Naive thymus-derived CD4-positive, alpha-beta T cell (primary cell): ENCODE results near the gene ENDOV. TPM values are rescaled to one million over a fixed set of nuclear protein-coding genes. Genes with fewer than 3 reads are reported as not detected.
"Not testable (repeated sequence)": the region's sequence is repeated elsewhere in the genome, so short reads cannot be mapped to it uniquely, and the experiment has no call there.

ENCODE experiments used
- ATAC-seq: fragments of 150-1000 bp; cut with Tn5 transposase; 2 replicates; pipeline ENCODE4 v1.10.0; 2021; ENCODE audit warnings: mild to moderate bottlenecking, moderate library complexity
- CTCF ChIA-PET: fragments of 350-600 bp; sonication (Branson Sonifier 250); formaldehyde crosslinking; loops from one replicate; lab custom pipeline; 2021; ENCODE audit warnings: antibody characterized with exemption; lab: Charles Lee
- POLR2A ChIA-PET: fragments of 350-600 bp; sonication (Branson Sonifier 250); formaldehyde crosslinking; loops from one replicate; lab custom pipeline; 2021; ENCODE audit warnings: antibody characterized with exemption, inconsistent platforms; lab: Charles Lee
- DNase-seq, 9 donors: peaks; one replicate each; pipeline versions ENCODE4 v3.0.0 to v3.0.0-alpha.2; 2020 to 2022; ENCODE audit warnings: mixed read lengths in 1 of 9
- H3K27ac ChIP-seq: one replicate; pipeline ENCODE4 v1.7.0; 2013; ENCODE audit warnings: mild to moderate bottlenecking, low read depth, low read length, moderate library complexity
- H3K27me3 ChIP-seq, 2 donors: one replicate each; pipeline ENCODE4 v1.7.0; 2013; ENCODE audit warnings: low read length in 2 of 2, mild to moderate bottlenecking in 2 of 2, moderate library complexity in 2 of 2; ENCODE audit not compliant: control insufficient read depth in 2 of 2, insufficient read depth in 2 of 2
- H3K36me3 ChIP-seq, 3 experiments: 1 replicate in 2 of 3; 2 replicates in 1 of 3; pipeline ENCODE4 v1.7.0; 2013; ENCODE audit warnings: low read length in 3 of 3, mild to moderate bottlenecking in 3 of 3, moderate library complexity in 1 of 3; ENCODE audit not compliant: insufficient read depth in 3 of 3, control insufficient read depth in 2 of 3
- H3K4me1 ChIP-seq, 2 donors: one replicate each; pipeline ENCODE4 v1.7.0; 2013; ENCODE audit warnings: low read length in 2 of 2, mild to moderate bottlenecking in 2 of 2, moderate library complexity in 1 of 2; ENCODE audit not compliant: control insufficient read depth in 2 of 2, insufficient read depth in 2 of 2
- H3K4me3 ChIP-seq: 2 replicates; pipeline ENCODE4 v1.7.0; 2013; ENCODE audit warnings: mild to moderate bottlenecking, low read length
- H3K9me3 ChIP-seq, 3 experiments: 1 replicate in 2 of 3; 2 replicates in 1 of 3; pipeline ENCODE4 v1.7.0; 2013; ENCODE audit warnings: low read length in 3 of 3; ENCODE audit not compliant: control insufficient read depth in 2 of 3
- H3K27ac Mint-ChIP-seq, 9 donors: one replicate each; pipeline ENCODE4 v1.8.0; 2020 to 2022; ENCODE audit warnings: mixed read lengths in 9 of 9, mild to moderate bottlenecking in 8 of 9, moderate library complexity in 5 of 9, inconsistent platforms in 2 of 9
- H3K27me3 Mint-ChIP-seq, 5 donors: one replicate each; pipeline ENCODE4 v1.8.0; 2021 to 2022; ENCODE audit warnings: mixed read lengths in 5 of 5, mild to moderate bottlenecking in 1 of 5
- H3K36me3 Mint-ChIP-seq, 5 donors: one replicate each; pipeline ENCODE4 v1.8.0; 2020 to 2022; ENCODE audit warnings: mixed read lengths in 5 of 5, mild to moderate bottlenecking in 3 of 5, inconsistent platforms in 1 of 5
- H3K4me1 Mint-ChIP-seq, 7 donors: one replicate each; pipeline ENCODE4 v1.8.0; 2020 to 2022; ENCODE audit warnings: mixed read lengths in 7 of 7, mild to moderate bottlenecking in 3 of 7, inconsistent platforms in 1 of 7
- H3K4me3 Mint-ChIP-seq, 10 donors: one replicate each; pipeline ENCODE4 v1.8.0; 2020 to 2022; ENCODE audit warnings: mild to moderate bottlenecking in 10 of 10, mixed read lengths in 10 of 10, moderate library complexity in 6 of 10, inconsistent platforms in 2 of 10
- H3K9me3 Mint-ChIP-seq, 11 donors: one replicate each; pipeline ENCODE4 v1.8.0; 2020 to 2022; ENCODE audit warnings: mixed read lengths in 11 of 11, mild to moderate bottlenecking in 4 of 11, inconsistent platforms in 1 of 11, moderate library complexity in 1 of 11
- intact Hi-C, 2 donors: fragments of 100-400 bp; cut with micrococcal nuclease; formaldehyde crosslinking; loops; one replicate each; pipeline ENCODE4 v1.15.1; 2023
- polyA plus RNA-seq, 2 donors: library from polyadenylated mRNA; unstranded; fragments of 300-500 nt; fragmentation: Illumina TruSeq; gene quantifications; one replicate each; pipeline ENCODE4 v1.2.3, GENCODE V29; 2021
- total RNA-seq, 6 experiments: library from RNA in 5 of 6; stranded (reverse) in 5 of 6; gene quantifications; 1 replicate in 5 of 6; 2 replicates in 1 of 6; pipeline ENCODE4 v1.2.3 and lab custom pipeline; 2021 to 2026

ENDOV gene
- total and polyA plus RNA-seq, 7 experiments from 2014 or later, result 7.5 to 26.5 (median 20.9) TPM

DNA sequence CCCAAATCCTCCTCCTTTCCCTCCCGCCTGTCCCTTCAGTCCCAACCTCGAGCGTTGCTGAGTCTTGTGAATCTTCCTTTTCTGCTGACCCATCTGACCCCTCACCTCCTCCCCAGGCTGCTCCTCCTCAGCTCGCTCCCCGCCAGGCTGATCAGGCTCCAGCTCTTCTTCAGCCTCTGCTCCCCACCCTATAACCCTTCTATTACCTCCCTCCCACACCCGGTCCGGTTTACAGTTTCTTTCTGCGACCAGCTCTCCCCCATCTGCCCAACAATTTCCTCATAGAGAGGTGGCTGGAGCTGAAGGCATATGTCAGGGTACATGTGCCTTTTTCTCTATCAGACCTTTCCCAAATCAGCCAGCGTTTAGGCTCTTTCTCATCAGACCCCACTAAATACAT is 13.9 kb upstream of the ENDOV start:
- H3K36me3 ChIP-seq, intact Hi-C loops, H3K4me3 Mint-ChIP-seq, H3K27me3 ChIP-seq, CTCF ChIA-PET, H3K4me3 ChIP-seq, H3K9me3 Mint-ChIP-seq, H3K4me1 ChIP-seq, H3K27ac Mint-ChIP-seq, H3K9me3 ChIP-seq, H3K36me3 Mint-ChIP-seq, POLR2A ChIA-PET, H3K4me1 Mint-ChIP-seq, H3K27me3 Mint-ChIP-seq, ATAC-seq, H3K27ac ChIP-seq, DNase-seq: not testable (repeated sequence)

DNA sequence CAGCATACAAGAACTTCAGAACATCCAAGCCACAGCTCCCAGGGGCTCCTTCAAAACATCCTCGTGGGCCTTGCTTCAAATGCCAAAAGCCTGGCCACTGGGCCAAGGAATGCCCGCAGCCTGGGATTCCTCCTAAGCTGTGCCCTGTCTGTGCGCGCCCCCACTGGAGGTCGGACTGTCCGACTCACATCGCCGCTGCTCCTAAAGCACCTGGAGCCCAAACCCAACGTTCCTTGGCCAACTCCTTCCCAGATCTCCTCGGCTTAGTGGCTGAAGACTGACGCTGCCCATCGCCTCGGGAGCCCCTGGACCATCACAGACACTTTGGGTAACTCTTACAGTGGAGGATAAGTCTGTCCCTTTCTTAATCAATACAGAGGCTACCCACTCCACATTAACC is 12.9 kb upstream of the ENDOV start:
- H3K4me1 ChIP-seq, H3K9me3 Mint-ChIP-seq, H3K9me3 ChIP-seq, H3K27me3 Mint-ChIP-seq, H3K27ac ChIP-seq, H3K36me3 Mint-ChIP-seq, CTCF ChIA-PET, H3K27me3 ChIP-seq, H3K4me3 Mint-ChIP-seq, POLR2A ChIA-PET, DNase-seq, H3K27ac Mint-ChIP-seq, intact Hi-C loops, H3K4me1 Mint-ChIP-seq, H3K4me3 ChIP-seq, H3K36me3 ChIP-seq, ATAC-seq: not testable (repeated sequence)

DNA sequence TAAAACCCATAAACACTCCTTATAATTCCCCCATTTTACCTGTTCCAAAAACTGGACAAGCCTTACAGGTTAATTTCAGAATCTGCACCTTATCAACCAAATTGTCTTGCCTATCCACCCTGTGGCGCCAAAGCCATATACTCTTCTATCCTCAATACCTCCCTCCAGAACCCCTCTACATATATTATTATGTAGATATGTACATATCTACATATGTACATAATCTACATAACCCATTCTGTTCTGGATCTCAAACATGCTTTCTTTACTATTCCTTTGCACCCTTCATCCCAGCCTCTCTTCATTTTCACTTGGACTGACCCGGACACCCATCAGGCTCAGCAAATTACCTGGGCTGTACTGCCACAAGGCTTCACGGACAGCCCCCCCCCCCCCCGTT is 12.0 kb upstream of the ENDOV start:
- no peak for DNase-seq
- no peak for ATAC-seq
- H3K9me3 Mint-ChIP-seq, result no peaks in the 10 kb centered on the region
- ChIA-PET CTCF (no interaction called here), POLR2A (no interaction called here)
- H3K36me3 ChIP-seq, result no peaks in the 10 kb centered on the region
- H3K9me3 ChIP-seq, result no peaks in the 10 kb centered on the region
- H3K27ac Mint-ChIP-seq, result no peak overlapping the region
- no peak overlapping the region for H3K27ac ChIP-seq
- no peaks in the 10 kb centered on the region for H3K36me3 Mint-ChIP-seq
- no peak overlapping the region for H3K4me3 Mint-ChIP-seq
- H3K4me1 ChIP-seq, result no peaks in the 10 kb centered on the region
- no peak overlapping the region for H3K4me3 ChIP-seq
- H3K4me1 Mint-ChIP-seq, result peaks cover 0 to 5% (median 1%) of the 10 kb centered on the region in 7 donors
- no peaks in the 10 kb centered on the region for H3K27me3 ChIP-seq
- intact Hi-C loops, result no loop called here
- no peaks in the 10 kb centered on the region for H3K27me3 Mint-ChIP-seq

DNA sequence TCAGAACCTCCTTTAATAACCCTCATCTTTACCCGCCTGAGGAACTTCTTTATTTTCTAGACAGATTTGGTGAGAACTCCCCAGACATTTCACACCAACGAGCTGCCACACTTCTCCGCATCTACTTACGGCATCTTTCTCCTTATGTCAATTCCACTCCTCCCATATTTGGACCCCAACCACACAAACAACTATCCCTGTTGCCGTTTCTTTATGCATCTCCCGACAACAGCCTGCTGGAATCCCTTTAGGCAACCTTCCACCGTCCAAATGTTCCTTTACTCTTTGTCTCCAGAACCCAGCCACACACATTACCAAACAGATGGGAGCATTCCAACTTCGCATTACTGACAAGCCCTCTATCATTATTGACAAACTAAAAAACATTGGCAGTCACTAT is 8.8 kb upstream of the ENDOV start:
- POLR2A ChIA-PET, result no interaction called here
- Mint-ChIP-seq H3K9me3 (no peaks in the 10 kb centered on the region), H3K36me3 (no peaks in the 10 kb centered on the region), H3K27me3 (peaks cover 0 to 8% (median 6%) of the 10 kb centered on the region in 5 donors), H3K4me1 (peaks cover 0 to 5% (median 0%) of the 10 kb centered on the region in 7 donors), H3K27ac (no peak overlapping the region), H3K4me3 (no peak overlapping the region)
- no peaks in the 10 kb centered on the region for H3K4me1 ChIP-seq
- no peak overlapping the region for H3K4me3 ChIP-seq
- ATAC-seq (no peak), DNase-seq (no peak)
- peaks cover 0 to under 1% of the 10 kb centered on the region in 2 donors for H3K27me3 ChIP-seq
- CTCF ChIA-PET, result no interaction called here
- no peak overlapping the region for H3K27ac ChIP-seq
- no peaks in the 10 kb centered on the region for H3K9me3 ChIP-seq
- intact Hi-C loops, result no loop called here
- H3K36me3 ChIP-seq, result no peaks in the 10 kb centered on the region

DNA sequence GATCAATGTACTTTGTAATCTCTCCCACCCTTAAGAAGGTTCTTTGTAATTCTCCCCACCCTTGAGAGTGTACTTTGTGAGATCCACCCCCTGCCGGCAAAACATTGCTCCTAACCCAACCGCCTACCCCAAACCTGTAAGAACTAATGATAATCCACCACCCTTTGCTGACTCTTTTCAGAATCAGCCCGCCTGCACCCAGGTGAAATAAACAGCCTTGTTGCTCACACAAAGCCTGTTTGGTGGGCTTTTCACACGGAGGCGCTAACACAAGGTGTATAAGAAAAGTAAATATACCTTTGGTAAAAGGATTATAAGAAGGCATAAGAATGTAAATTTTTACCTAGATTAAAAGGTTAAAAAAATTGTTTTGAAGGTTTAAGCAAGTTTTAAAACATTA is 7.0 kb upstream of the ENDOV start:
- H3K4me1 Mint-ChIP-seq, H3K9me3 Mint-ChIP-seq, H3K4me1 ChIP-seq, ATAC-seq, H3K36me3 Mint-ChIP-seq, H3K4me3 ChIP-seq, H3K4me3 Mint-ChIP-seq, H3K36me3 ChIP-seq, H3K9me3 ChIP-seq, POLR2A ChIA-PET, CTCF ChIA-PET, H3K27ac Mint-ChIP-seq, H3K27ac ChIP-seq, DNase-seq, intact Hi-C loops, H3K27me3 ChIP-seq: not testable (repeated sequence)
- peaks cover 0 to 20% (median 7%) of the 10 kb centered on the region in 5 donors for H3K27me3 Mint-ChIP-seq

DNA sequence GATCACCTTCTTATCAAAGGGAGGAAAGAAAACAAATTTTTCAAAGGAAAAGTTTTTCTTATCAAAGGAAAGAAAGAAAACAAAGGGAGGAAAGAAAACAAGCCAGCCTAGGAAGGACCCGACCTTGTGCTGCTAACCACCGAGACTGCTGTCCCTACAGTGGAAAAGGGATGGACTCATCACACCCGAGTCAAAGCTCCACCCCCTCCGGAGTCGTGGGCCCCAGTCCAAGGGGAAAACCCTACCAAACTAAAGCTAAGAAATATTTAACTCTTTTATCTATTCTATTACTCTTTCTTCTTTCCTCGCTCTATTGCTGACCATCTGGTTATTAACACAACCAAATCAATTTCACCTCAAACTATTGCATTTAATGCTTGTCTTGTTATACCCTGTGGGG is 6.1 kb upstream of the ENDOV start:
- peaks cover 0 to 4% of the 10 kb centered on the region in 2 donors for H3K27me3 ChIP-seq
- H3K9me3 Mint-ChIP-seq, result no peaks in the 10 kb centered on the region
- no peak overlapping the region for H3K4me3 ChIP-seq
- no peaks in the 10 kb centered on the region for H3K9me3 ChIP-seq
- ChIA-PET CTCF (no interaction called here), POLR2A (interaction anchor here (0.6 kb wide), 1 partner anchor 201 kb away, joined by 4 read pairs; no protein-coding TSS in a partner anchor)
- no peaks in the 10 kb centered on the region for H3K36me3 Mint-ChIP-seq
- H3K27ac ChIP-seq, result no peak overlapping the region
- intact Hi-C loops, result no loop called here
- H3K27ac Mint-ChIP-seq, result no peak overlapping the region
- H3K27me3 Mint-ChIP-seq, result peaks cover 7 to 30% (median 10%) of the 10 kb centered on the region in 5 donors
- peaks cover 0 to under 1% of the 10 kb centered on the region in 2 donors for H3K4me1 ChIP-seq
- H3K36me3 ChIP-seq, result no peaks in the 10 kb centered on the region
- DNase-seq (no peak), ATAC-seq (no peak)
- peaks cover 0 to 5% (median 0%) of the 10 kb centered on the region in 7 donors for H3K4me1 Mint-ChIP-seq
- no peak overlapping the region for H3K4me3 Mint-ChIP-seq

DNA sequence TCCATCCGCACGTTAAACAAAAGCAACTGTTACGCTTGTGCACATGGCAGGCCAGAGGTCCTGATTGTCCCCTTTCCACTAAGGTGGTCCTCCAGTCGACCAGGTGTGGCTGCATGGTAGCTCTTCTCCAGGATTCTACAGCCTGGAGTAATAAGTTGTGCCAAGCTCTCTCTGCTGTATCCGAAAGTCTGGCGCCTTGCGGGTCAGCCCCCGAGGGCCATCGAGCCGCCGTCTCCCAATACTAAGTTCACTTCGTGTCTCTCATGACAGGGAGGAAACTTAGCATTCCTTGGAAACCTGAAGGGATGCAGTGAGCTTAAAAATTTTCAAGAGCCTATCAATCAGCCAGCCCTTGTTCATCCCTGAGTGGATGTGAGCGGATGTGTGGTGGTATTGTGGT is 5.3 kb upstream of the ENDOV start:
- ChIA-PET POLR2A (no interaction called here), CTCF (no interaction called here)
- Mint-ChIP-seq H3K4me3 (no peak overlapping the region), H3K4me1 (peaks cover 0 to 12% (median 7%) of the 10 kb centered on the region in 7 donors), H3K36me3 (no peaks in the 10 kb centered on the region), H3K9me3 (no peaks in the 10 kb centered on the region), H3K27me3 (peaks cover 11 to 37% (median 15%) of the 10 kb centered on the region in 5 donors), H3K27ac (peak overlapping the region in 1 of 9 donors; percentile 11)
- intact Hi-C loops, result no loop called here
- no peak overlapping the region for H3K27ac ChIP-seq
- peaks cover 3 to 8% of the 10 kb centered on the region in 2 donors for H3K4me1 ChIP-seq
- no peak overlapping the region for H3K4me3 ChIP-seq
- no peak for DNase-seq
- H3K9me3 ChIP-seq, result no peaks in the 10 kb centered on the region
- peaks cover 0 to 4% of the 10 kb centered on the region in 2 donors for H3K27me3 ChIP-seq
- H3K36me3 ChIP-seq, result no peaks in the 10 kb centered on the region
- ATAC-seq, result no peak
